Gastroesophageal sphincter (tissue), 4 donors: ENCODE measurements around the gene SPON1. TPM values are rescaled to one million over a fixed set of nuclear protein-coding genes. Genes with fewer than 3 reads are reported as not detected.
"Not testable (repeated sequence)": the region's sequence is repeated elsewhere in the genome, so short reads cannot be mapped to it uniquely, and the experiment has no call there.

Experiments used
- ATAC-seq: fragments of 150-250 bp; one replicate; pipeline ENCODE4 v1.9.1; 2016; ENCODE audit warnings: mild to moderate bottlenecking, moderate library complexity
- H3K27ac ChIP-seq, 4 donors: fragments of 200-600 bp; sonication (generic) in 3 of 4; 1 replicate in 3 of 4; 2 replicates in 1 of 4; pipeline ENCODE4 v1.5.1; 2016 to 2019
- H3K27me3 ChIP-seq: fragments of 200-600 bp; sonication (generic); one replicate; pipeline ENCODE4 v1.5.1; 2019
- H3K36me3 ChIP-seq, 2 donors: fragments of 200-600 bp; sonication (generic); one replicate each; pipeline ENCODE4 v1.5.1; 2019; ENCODE audit warnings: control low read depth in 1 of 2
- H3K4me1 ChIP-seq, 3 donors: fragments of 200-600 bp; sonication (generic); 1 replicate in 2 of 3; 2 replicates in 1 of 3; pipeline ENCODE4 v1.5.1; 2016 to 2019; ENCODE audit warnings: control low read depth in 2 of 3
- H3K4me3 ChIP-seq, 2 donors: fragments of 200-600 bp; sonication (generic); one replicate each; pipeline ENCODE4 v1.5.1; 2019; ENCODE audit warnings: mild to moderate bottlenecking in 1 of 2, moderate library complexity in 1 of 2
- H3K9me3 ChIP-seq, 3 donors: fragments of 200-600 bp; sonication (generic); one replicate each; pipeline ENCODE4 v1.5.1; 2017 to 2019; ENCODE audit warnings: control low read depth in 2 of 3
- EP300 ChIP-seq: sonication (generic); formaldehyde crosslinking; IDR thresholded peaks from one replicate; pipeline ENCODE4 v1.6.1; 2017; ENCODE audit warnings: antibody characterized with exemption, mild to moderate bottlenecking
- POLR2A ChIP-seq, 2 donors: fragments of 450-650 bp; IDR thresholded peaks; one replicate each; pipeline ENCODE4 v1.6.1; 2017; ENCODE audit warnings: antibody characterized with exemption in 2 of 2, mild to moderate bottlenecking in 2 of 2, moderate library complexity in 1 of 2
- POLR2AphosphoS5 ChIP-seq: sonication (generic); formaldehyde crosslinking; IDR thresholded peaks from one replicate; pipeline ENCODE4 v1.6.1; 2017; ENCODE audit warnings: antibody characterized with exemption
- WGBS, 2 donors: methylation state at CpG; one replicate each; pipeline ENCODE4 v1.1.5; 2018; ENCODE audit warnings: low coverage in 1 of 2; 5-methylcytosine and 5-hydroxymethylcytosine counted together
- total RNA-seq, 4 donors: library from RNA; depleted of rRNA; stranded (reverse); fragments of >200 nt; gene quantifications; one replicate each; pipeline ENCODE4 v1.1.0, GENCODE V29; 2016
- TF ChIP-seq, protein P1 (sequence below), 4 experiments: fragments of 200-600 bp in 2 of 4; fragments of 450-650 bp in 2 of 4; sonication (generic) in 1 of 4; IDR thresholded peaks; one replicate each; pipeline ENCODE4 v1.5.1; 2017 to 2019; ENCODE audit warnings: antibody characterized with exemption in 4 of 4, mild to moderate bottlenecking in 2 of 4, moderate library complexity in 2 of 4

Gene SPON1
- total RNA-seq, 4 donors from 2014 or later, result 11.0 to 121 (median 64.6) TPM

DNA sequence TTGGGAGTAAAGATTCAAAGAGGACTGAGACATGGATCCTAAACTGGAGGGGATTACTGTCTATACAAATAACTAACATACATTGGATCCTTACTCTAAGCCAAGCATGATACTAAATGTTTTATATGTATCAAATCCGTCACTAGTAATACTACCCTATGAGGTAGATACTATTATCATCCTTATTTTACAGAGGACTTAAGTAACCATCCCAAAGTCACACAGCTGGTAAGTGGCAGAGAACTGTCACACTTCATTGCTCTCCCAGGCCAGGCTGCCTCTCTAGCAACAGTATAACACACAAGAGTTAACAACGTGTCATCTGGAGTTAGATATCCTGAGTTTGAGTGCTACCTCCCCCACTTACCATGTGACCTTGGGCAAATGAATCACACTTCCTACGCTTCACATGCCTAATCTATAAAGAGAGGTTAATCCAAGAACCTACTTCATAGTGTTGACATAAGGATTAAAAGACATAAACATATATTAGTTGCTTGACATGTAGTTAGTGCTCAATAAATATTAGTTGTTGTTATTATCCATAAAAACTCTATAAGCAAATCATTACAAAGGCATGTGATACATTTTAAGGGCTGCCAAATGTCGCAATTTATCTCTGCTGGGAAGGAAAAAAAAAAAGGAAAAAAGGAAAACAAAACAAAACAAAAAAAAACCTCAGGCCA is 33.8 kb upstream of the SPON1 start:
- no peak overlapping the region for H3K4me3 ChIP-seq
- H3K9me3 ChIP-seq, result no peaks in the 10 kb centered on the region
- TF ChIP-seq, protein P1, sequence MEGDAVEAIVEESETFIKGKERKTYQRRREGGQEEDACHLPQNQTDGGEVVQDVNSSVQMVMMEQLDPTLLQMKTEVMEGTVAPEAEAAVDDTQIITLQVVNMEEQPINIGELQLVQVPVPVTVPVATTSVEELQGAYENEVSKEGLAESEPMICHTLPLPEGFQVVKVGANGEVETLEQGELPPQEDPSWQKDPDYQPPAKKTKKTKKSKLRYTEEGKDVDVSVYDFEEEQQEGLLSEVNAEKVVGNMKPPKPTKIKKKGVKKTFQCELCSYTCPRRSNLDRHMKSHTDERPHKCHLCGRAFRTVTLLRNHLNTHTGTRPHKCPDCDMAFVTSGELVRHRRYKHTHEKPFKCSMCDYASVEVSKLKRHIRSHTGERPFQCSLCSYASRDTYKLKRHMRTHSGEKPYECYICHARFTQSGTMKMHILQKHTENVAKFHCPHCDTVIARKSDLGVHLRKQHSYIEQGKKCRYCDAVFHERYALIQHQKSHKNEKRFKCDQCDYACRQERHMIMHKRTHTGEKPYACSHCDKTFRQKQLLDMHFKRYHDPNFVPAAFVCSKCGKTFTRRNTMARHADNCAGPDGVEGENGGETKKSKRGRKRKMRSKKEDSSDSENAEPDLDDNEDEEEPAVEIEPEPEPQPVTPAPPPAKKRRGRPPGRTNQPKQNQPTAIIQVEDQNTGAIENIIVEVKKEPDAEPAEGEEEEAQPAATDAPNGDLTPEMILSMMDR (IDR thresholded peaks at IDR 0.05), result no peak
- TF ChIP-seq POLR2AphosphoS5, result no peak
- no peaks in the 10 kb centered on the region for H3K27me3 ChIP-seq
- H3K27ac ChIP-seq, result no peak overlapping the region
- ATAC-seq, result no peak
- H3K36me3 ChIP-seq, result no peaks in the 10 kb centered on the region
- no peaks in the 10 kb centered on the region for H3K4me1 ChIP-seq
- WGBS, 2 donors, result 53 to 57% methylated on average over 4 of the region's 4 CpGs

DNA sequence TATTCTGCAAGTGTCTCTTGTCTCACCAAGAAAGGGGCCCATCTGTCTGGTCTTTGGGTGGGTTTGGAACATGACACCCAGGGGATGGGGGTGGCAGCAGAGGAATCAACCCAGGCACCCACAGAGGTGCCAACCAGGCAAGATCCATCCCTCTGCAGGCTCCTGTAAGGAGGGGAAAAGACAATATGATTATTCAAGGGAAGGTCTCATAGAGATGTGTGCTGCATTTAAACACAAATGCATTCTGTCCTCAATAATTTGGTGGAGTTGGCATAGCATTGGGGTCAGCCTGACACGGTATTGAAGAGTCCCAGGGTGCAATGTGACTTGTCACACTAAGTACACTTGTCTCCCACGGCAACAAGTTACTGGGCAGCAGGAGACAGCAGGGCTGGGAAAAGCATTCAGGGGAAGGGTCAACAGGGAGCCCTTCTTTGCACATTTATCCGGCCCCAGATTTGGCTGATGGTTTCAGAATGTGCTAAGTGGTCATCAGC is 33.1 kb upstream of the SPON1 start:
- no peak for ATAC-seq
- WGBS, 2 donors, result 40 to 60% methylated on average over 1 to 3 of the region's 3 CpGs
- no peaks in the 10 kb centered on the region for H3K4me1 ChIP-seq
- no peak overlapping the region for H3K4me3 ChIP-seq
- H3K9me3 ChIP-seq, result peaks cover 0 to 5% (median 0%) of the 10 kb centered on the region in 3 donors
- no peaks in the 10 kb centered on the region for H3K36me3 ChIP-seq
- H3K27me3 ChIP-seq, result no peaks in the 10 kb centered on the region
- H3K27ac ChIP-seq, result no peak overlapping the region
- TF ChIP-seq, protein P1 (IDR thresholded peaks at IDR 0.05), result no peak

DNA sequence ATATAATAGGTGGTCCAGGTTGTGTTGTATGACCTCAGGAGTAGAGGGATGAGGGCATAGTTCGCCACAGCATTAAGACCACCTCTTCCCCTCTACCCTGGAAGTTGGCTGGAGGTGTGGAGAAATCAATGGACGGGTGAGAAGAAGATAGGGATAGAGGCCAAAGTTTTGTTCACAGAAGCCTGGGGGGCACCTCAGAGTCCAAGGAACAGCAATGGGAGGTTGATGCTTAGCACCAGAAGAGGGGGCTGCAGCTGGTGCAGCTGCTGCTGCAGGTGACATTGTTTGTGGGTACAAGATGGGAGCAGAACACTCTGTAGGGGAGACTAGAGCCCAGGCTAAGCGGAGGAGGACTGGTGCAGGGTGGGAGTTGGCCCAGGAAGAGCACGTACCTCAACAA is 31.2 kb upstream of the SPON1 start:
- Histone ChIP-seq H3K9me3 (peaks cover 0 to 5% (median 0%) of the 10 kb centered on the region in 3 donors), H3K36me3 (no peaks in the 10 kb centered on the region), H3K27me3 (no peaks in the 10 kb centered on the region), H3K4me3 (no peak overlapping the region), H3K27ac (no peak overlapping the region), H3K4me1 (no peaks in the 10 kb centered on the region)
- no peak for ATAC-seq
- WGBS, 2 donors, result 86 to 100% methylated on average over 1 to 3 of the region's 4 CpGs
- TF ChIP-seq, protein P1 (IDR thresholded peaks at IDR 0.05), result no peak
- TF ChIP-seq EP300 (no peak), POLR2AphosphoS5 (no peak), POLR2A (IDR thresholded peaks at IDR 0.05) (no peak)

DNA sequence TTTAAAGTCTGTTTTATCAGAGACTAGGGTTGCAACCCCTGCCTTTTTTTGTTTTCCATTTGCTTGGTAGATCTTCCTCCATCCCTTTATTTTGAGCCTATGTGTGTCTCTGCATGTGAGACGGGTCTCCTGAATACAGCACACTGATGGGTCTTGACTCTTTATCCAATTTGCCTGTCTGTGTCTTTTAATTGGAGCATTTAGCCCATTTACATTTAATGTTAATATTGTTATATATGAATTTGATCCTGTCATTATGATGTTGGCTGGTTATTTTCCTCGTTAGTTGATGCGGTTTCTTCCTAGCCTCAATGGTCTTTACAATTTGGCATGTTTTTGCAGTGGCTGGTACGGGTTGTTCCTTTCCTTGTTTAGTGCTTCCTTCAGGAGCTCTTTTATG is 25.4 kb upstream of the SPON1 start:
- H3K27ac ChIP-seq, ATAC-seq, H3K4me3 ChIP-seq, H3K9me3 ChIP-seq, H3K36me3 ChIP-seq, H3K4me1 ChIP-seq: not testable (repeated sequence)
- H3K27me3 ChIP-seq, result peaks cover 19% of the 10 kb centered on the region
- 80 to 100% methylated on average over 1 to 3 of the region's 4 CpGs for WGBS, 2 donors

DNA sequence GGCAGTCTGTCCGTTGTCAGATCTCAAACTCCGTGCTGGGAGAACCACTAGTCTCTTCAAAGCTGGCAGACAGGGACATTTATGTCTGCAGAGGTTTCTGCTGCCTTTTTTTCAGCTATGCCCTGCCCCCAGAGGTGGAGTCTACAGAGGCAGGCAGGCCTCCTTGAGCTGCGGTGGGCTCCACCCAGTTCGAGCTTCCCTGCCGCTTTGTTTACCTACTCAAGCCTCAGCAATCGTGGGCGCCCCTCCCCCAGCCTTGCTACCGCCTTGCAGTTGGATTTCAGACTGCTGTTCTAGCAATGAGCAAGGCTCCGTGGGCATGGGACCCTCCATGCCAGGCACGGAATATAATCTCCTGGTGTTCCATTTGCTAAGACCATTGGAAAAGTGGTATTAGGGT is 23.7 kb upstream of the SPON1 start:
- H3K4me3 ChIP-seq, ATAC-seq, H3K4me1 ChIP-seq, H3K27ac ChIP-seq, H3K9me3 ChIP-seq, H3K36me3 ChIP-seq: not testable (repeated sequence)
- WGBS, 2 donors, result 96% methylated on average over 4 of the region's 10 CpGs; no CpG with 5 or more reads in 1 of the 2 donors
- peaks cover 20% of the 10 kb centered on the region for H3K27me3 ChIP-seq

DNA sequence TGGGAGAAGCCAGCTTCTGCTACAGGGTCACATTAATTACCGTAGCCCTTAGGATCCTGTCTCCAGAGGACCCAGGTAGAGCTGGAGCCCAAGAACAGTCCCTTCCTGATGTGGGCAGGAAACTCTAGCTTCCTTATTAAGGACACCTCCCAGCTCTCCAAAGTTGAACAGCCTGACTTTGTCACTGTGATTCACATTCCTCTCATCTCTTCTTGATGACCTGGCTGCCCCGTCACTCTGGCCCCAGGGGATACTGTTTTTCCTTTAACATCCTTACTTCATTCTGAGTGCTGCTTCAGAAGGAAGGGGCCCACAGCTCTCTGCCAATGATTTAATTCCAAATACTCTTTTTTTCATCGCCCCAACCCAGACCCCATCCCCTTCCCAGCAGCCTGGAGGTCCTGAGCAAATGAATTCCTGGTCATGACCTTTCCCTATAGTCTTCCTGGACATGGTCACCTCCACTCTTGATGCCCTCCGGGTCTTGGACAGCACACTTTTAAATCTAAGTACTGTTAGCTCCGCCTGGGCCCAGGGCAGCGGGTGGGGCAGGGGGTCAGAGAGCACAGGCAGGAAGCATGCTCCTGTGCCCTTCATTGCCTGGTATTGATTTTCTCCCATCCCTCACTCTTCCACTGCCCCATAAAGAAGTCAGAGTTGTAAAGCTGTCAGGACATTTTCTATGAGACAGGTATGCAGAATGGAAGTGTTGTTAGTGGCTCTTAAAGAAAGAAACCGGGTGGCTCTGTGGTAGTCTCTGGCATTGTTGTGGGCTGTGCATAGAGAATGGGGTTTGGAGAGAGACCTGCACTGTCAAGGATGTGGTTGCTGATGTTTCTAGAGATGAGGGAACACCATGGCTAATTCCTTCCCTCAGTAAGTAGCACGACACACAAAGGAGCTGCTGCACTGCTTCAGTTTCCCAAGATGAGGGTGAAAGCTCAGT is 22.3 kb upstream of the SPON1 start:
- no peak for ATAC-seq
- no peaks in the 10 kb centered on the region for H3K4me1 ChIP-seq
- H3K9me3 ChIP-seq, result no peaks in the 10 kb centered on the region
- WGBS, 2 donors, result 72 to 81% methylated on average over 4 to 5 of the region's 8 CpGs
- no peak overlapping the region for H3K27ac ChIP-seq
- peaks cover 20% of the 10 kb centered on the region for H3K27me3 ChIP-seq
- no peak overlapping the region for H3K4me3 ChIP-seq
- no peaks in the 10 kb centered on the region for H3K36me3 ChIP-seq
- TF ChIP-seq POLR2A (IDR thresholded peaks at IDR 0.05), result no peak
- no peak for TF ChIP-seq POLR2AphosphoS5
- TF ChIP-seq, protein P1 (IDR thresholded peaks at IDR 0.05), result no peak
- no peak for TF ChIP-seq EP300
